H7 (cell line): ENCODE results near the gene DNAAF2. TPM values are rescaled to one million over a fixed set of nuclear protein-coding genes. Genes with fewer than 3 reads are reported as not detected.
"Not testable (repeated sequence)": the region's sequence is repeated elsewhere in the genome, so short reads cannot be mapped to it uniquely, and the experiment has no call there.

ENCODE experiments used
- DNase-seq: peaks from one replicate; pipeline ENCODE4 v3.0.0; 2012
- H3K27me3 ChIP-seq: 2 replicates; pipeline ENCODE4 v1.6.0; 2011; ENCODE audit warnings: mild to moderate bottlenecking, low read length; ENCODE audit not compliant: control insufficient read depth, insufficient read depth
- H3K36me3 ChIP-seq: replicated peaks from 2 replicates; pipeline ENCODE4 v1.5.1; 2011; ENCODE audit warnings: low read length; ENCODE audit not compliant: control insufficient read depth, insufficient read depth
- H3K4me3 ChIP-seq: 2 replicates; pipeline ENCODE4 v1.5.1; 2011; ENCODE audit warnings: low read depth, mild to moderate bottlenecking, control low read depth, low read length, moderate library complexity; ENCODE audit not compliant: insufficient read depth
- total RNA-seq: library from RNA; depleted of rRNA; stranded (reverse); fragments of >200 nt; shearing (Covaris generic); gene quantifications from 2 replicates; pipeline ENCODE4 v1.2.3, GENCODE V29; 2014

DNAAF2 gene
- total RNA-seq, 1 experiment from 2014 or later, result 28.2 TPM

DNA sequence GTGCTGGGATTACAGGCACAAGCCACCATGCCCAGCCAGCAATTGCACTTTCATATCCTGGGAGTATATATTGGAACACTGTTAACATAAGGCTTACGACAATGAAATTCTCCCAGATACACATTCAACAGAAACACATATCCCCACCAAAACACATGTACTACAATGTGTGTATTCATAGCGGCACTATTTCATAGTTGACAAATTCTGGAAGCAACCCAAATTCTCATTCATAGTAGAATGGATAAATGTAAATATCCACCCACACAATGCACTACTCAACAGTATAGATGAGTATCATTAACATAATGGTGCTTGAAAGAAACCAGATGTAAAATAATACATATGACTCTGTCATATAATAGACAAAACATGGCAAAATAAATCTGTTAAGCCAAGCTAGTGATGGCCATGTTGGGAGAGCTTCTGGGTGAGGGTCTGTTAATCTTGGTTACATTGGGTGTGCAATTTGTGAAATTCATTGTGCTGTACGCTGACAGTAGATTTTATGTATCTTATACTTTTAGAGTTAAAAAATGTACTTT, 2.6 kb upstream of the DNAAF2 start:
- DNase-seq, result no peak
- peaks cover 6% of the 10 kb centered on the region; the same call in 1 of the 2 replicates for H3K36me3 ChIP-seq

DNA sequence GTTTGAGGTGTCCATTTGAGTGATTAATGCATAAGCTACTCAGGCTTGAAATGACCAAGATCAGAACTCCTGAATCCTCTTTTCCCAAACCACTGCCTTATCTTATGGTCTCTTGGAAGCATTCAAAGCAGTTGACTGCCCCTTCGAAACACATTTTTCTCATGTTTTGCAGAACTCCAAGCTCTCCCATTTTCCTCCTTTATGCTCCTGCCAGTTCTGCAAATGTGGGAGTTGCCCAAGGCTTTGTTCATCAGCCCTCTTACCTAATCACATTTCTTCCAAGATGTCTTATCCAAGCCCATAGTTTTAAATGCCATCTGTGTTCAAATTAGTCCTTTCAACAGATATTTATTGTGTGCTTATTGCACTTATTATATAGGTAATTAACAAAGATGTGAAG, 1.8 kb upstream of the DNAAF2 start:
- H3K27me3 ChIP-seq, result no peaks in the 10 kb centered on the region
- no peak overlapping the region for H3K4me3 ChIP-seq
- H3K36me3 ChIP-seq, result peaks cover 6% of the 10 kb centered on the region; the same call in 1 of the 2 replicates
- no peak for DNase-seq

More for the DNA sequence above, 2.6 kb upstream of the DNAAF2 start:
- no peak overlapping the region for H3K4me3 ChIP-seq
- H3K27me3 ChIP-seq, result no peaks in the 10 kb centered on the region

DNA sequence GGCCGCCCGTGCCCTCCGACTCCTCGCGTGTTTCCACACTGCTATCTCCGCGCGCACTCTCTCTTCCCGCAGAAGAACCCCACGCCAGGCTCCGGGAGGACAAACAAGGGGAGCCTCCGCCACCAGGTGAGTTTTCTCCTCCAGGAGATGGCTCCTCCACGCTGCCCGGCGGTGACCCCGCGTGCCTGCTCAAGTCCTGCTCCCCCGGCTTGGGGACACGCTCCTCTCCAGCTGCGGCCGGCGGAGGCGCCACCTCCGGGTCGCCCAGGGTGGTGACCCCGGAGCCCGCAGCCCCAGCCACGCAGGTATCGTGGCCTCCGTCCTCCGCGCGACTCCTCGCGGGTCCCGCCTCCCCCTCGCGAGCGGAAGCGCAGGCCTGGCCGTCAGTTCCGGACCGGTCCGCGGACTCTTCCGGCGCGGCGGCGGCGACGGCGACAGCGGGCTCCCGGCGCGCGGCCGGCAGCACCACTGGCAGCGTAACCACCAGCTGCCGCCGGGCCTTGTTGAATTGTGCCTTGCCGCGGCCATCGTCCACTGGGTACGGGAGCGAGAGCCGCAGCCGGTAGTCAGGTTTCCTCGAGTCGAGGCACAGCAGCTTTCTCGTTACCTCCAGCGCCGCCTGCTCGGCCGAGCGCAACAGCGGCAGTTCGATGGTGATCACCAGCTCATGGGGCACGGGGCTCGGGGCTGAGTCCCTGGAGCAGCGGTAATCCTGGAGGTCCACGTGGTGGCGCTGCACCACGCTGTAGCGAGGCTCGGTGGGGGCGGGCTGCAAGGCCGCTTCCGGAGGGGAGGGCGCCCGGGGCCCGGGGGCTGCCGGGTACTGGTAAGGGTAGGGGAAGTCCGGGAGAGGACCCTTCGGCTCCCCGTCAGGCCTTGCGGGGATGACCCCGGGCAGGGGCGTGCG, 1.2 kb downstream of the DNAAF2 start:
- peak; percentile 98 for DNase-seq
- Histone ChIP-seq H3K27me3 (no peaks in the 10 kb centered on the region), H3K36me3 (peaks cover 6% of the 10 kb centered on the region; the same call in 1 of the 2 replicates), H3K4me3 (peak overlapping the region; percentile 99)

DNA sequence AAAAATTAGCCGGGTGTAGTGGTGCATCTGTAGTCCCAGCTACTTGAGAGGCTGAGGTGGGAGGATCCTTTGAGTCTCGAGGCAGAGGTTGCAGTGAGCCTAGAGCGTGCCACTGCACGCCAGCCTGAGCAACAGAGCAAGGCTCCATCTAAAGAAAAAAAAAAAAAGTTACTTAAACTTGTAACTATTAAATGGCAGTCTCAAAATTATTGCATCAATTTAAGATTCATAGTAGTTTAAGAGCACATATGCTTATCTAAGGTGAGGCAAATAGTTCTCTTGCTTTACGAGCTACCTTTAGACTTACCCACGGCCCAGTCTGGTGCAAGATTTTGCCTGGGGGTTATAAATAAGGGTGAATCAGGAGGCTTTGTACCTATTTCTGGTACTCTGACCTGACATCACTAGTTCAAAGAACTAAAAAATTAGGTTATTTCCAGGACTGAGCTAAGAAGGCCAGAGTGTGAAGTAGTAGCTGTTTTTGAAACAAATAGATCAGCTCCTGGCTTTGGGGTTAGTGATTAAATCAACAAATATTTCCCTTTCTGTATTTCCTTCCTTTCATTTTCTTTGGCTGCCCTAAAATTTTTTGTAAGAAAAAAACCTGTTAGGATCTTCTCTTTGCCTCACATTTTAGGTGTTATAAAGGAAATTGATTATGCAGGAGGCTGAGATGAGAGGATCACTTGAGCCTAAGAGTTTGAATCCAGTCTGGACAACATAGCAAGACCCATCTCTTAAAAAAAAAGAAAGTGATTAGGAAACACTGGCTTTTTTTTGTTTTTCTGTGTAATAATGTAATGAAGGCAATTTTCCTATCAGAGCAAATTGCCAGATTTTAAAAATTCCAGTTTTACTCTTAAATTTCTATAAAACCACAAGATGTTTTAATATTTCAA, 10.9 kb downstream of the DNAAF2 start:
- H3K27me3 ChIP-seq, result no peaks in the 10 kb centered on the region
- DNase-seq, result no peak
- no peak overlapping the region for H3K4me3 ChIP-seq
- peaks cover 9% of the 10 kb centered on the region for H3K36me3 ChIP-seq

DNA sequence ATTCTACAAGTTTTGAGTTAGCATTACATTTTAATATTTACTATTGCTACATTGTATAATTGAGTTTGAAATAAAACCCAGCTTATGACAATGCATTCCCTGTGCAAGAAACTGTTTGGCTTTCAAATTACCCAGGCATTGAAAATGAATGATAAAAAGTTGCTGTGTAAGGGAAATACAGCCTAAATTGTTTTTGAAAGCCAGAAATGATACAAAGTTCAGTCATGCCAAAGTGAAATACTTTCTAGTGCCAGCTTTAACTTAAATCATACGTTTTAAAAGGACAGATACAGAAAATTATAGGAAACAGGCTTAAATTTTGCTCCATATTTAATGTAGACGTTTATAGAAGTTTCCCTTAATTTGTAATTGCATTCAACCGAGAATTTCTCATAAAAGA, 11.7 kb downstream of the DNAAF2 start:
- no peak overlapping the region for H3K4me3 ChIP-seq
- no peaks in the 10 kb centered on the region for H3K27me3 ChIP-seq
- no peak for DNase-seq
- peaks cover 11% of the 10 kb centered on the region for H3K36me3 ChIP-seq

DNA sequence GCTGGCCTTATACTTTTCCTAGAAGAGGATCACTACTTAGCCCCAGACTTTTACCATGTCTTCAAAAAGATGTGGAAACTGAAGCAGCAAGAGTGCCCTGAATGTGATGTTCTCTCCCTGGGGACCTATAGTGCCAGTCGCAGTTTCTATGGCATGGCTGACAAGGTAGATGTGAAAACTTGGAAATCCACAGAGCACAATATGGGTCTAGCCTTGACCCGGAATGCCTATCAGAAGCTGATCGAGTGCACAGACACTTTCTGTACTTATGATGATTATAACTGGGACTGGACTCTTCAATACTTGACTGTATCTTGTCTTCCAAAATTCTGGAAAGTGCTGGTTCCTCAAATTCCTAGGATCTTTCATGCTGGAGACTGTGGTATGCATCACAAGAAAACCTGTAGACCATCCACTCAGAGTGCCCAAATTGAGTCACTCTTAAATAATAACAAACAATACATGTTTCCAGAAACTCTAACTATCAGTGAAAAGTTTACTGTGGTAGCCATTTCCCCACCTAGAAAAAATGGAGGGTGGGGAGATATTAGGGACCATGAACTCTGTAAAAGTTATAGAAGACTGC, 12.9 kb downstream of the DNAAF2 start:
- Histone ChIP-seq H3K4me3 (peak overlapping the region; percentile 91; the same call in 1 of the 2 replicates), H3K36me3 (peaks cover 11% of the 10 kb centered on the region), H3K27me3 (no peaks in the 10 kb centered on the region)
- DNase-seq, result peak; percentile 29

DNA sequence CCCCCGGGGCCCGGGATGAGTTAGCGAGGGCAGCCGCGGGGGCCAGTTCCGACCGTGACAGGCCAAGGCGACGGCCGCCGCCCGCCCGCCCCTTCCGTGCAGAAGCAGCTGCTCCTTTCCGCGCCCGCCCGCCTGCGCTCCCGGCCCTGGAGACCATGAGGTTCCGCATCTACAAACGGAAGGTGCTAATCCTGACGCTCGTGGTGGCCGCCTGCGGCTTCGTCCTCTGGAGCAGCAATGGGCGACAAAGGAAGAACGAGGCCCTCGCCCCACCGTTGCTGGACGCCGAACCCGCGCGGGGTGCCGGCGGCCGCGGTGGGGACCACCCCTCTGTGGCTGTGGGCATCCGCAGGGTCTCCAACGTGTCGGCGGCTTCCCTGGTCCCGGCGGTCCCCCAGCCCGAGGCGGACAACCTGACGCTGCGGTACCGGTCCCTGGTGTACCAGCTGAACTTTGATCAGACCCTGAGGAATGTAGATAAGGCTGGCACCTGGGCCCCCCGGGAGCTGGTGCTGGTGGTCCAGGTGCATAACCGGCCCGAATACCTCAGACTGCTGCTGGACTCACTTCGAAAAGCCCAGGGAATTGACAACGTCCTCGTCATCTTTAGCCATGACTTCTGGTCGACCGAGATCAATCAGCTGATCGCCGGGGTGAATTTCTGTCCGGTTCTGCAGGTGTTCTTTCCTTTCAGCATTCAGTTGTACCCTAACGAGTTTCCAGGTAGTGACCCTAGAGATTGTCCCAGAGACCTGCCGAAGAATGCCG, 13.7 kb downstream of the DNAAF2 start:
- Histone ChIP-seq H3K36me3 (peaks cover 9% of the 10 kb centered on the region), H3K27me3 (no peaks in the 10 kb centered on the region), H3K4me3 (peak overlapping the region; percentile 91)
- DNase-seq, result peak; percentile 75

DNA sequence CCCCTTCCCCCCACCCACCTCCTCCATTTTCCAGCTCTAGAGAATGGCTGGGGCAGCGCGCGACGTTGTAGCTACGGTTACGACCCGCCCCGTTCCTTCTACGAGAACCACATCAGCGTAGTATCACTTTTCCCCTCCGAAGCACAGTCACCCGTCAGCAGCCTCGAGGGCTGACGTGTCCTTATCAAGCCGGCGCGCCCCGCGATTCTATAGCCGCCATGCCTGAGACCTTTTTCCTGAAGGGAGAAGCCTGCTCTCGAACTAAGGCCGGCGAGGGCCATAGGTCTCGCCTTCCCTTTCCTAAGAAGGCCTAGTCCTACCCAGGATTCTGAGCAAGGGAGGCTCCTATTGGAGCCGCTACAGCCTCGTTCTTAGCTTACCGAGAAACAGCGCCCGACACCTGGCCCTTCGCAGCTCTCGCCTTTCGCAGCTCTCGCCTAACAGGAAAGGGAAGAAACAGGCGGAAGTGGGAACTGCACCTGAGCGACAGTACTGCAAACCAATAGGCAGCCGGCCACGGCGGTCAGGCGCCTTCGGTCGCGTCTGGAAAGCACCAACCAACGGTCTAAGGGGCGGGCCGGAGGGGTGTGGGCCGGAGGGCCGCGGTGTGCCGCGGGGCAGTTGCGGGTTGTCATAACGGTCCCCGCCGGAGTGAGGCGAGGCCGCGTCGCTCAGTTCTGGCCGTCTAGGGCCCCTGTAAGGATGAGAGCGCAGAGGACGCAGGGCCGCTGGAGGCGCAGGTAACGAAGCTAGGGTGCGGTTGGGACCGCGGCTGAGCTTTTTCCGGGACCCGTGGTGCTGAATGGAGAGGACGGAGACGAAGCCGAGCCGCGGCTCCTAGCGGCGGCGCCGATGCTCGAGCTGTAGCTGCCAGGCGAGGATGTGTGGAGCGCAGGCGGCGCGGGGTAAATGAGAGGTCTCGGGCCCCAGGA, 14.6 kb downstream of the DNAAF2 start, which contains the start of the genes MGAT2 and RPL36AL:
TSS of gene MGAT2 (plus strand) at position 618 of the 932 bp plus-strand sequence. CDS start 470 bp downstream, outside the sequence.
TSS of gene RPL36AL (minus strand) at position 445 of the 932 bp plus-strand sequence. CDS start 1,522 bp downstream, outside the sequence.
- peaks cover 5% of the 10 kb centered on the region for H3K36me3 ChIP-seq
- no peaks in the 10 kb centered on the region for H3K27me3 ChIP-seq
- peak; percentile 99 for DNase-seq
- H3K4me3 ChIP-seq, result peak within 1 kb of the TSS; percentile 91

DNA sequence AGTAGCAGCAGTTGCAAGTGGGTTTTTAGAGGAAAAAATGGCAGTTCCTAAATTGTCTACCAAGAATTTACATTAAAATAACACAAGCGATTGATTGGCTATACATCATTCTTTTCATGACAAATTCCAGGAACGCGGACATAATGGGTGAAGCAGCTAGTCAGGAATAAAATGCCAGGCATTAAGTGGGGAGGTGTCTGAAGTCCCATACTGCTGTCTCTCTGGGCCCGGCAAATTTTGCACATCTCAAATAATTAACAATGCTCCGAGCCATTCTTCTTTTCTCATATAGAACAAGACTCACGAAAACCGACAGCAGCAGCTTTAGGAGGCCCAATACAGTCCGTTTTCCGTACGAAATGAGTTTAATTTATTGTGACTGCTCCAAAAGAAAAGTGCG, 15.3 kb downstream of the DNAAF2 start:
- peak overlapping the region; percentile 91 for H3K4me3 ChIP-seq
- no peak for DNase-seq
- H3K27me3 ChIP-seq, result no peaks in the 10 kb centered on the region
- peaks cover 3% of the 10 kb centered on the region for H3K36me3 ChIP-seq

DNA sequence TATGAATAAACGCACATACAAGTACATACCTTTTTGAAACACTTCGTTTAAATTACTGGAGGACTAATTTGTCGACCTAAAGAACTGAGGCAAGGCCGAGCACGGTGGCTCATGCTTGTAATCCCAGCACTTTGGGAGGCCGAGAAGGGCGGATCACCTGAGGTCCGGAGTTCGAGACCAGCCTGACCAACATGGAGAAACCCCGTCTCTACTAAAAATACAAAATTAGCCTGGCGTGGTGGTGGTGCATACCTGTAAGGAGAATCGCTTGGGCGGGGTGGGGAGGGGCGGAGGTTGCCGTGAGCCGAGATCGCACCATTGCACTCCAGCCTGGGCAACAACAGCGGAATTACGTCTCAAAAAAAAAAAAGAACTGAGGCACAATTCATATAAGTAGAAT, 15.8 kb downstream of the DNAAF2 start:
- H3K4me3 ChIP-seq, result peak overlapping the region; percentile 91
- DNase-seq, H3K27me3 ChIP-seq, H3K36me3 ChIP-seq: not testable (repeated sequence)

DNA sequence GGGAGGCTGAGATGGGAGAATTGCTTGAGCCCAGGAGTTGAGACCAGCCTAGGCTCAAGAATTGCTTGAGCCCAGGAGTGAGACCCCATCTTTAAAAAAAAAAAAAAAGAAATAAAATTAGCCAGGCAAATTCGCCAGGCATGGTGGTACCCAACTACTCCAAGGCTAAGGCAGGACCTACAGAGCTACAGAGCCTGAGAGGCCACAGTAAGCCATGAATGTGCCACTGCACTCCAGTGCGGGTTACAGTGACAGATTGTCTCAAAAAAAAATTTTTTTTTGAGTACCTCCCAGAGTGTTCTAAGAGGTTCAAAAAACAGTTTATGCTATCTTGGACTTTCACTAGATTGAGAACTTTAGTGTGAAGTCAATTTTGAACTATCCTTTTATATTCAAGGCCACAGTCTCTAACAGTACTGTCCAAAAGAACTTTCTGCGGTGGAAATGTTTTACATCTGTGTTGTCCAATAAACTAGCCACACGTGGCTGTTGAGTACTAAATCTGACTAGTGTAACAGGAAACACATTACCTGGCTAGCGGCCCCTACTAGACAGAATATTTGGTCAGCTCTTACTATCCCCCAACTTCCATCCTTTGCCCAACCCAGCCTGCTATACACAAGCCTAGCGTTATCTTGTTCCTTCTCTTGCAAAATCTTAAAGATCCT, 17.1 kb downstream of the DNAAF2 start:
- Histone ChIP-seq H3K4me3 (no peak overlapping the region), H3K36me3 (peaks cover 3% of the 10 kb centered on the region), H3K27me3 (no peaks in the 10 kb centered on the region)
- DNase-seq, result no peak

DNA sequence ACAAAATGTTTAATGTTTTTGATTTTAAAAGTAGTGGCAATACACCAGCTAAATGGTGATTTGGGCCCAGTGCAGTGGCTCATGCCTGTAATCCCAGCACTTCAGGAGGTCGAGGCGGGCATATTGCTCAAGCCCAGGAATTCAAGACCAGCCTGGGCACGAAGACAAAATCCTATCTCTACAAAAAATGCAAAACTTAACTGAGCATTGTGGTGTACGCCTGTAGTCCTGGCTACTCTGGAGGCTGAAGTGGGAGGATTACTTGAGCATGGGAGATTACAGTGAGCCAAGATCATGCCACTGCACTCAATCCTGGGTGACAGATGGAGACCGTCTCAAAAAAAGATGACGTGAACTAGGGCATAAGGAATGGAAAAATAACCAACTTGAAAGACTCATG, 19.3 kb downstream of the DNAAF2 start:
- DNase-seq, result no peak
- Histone ChIP-seq H3K27me3 (no peaks in the 10 kb centered on the region), H3K4me3 (no peak overlapping the region), H3K36me3 (peaks cover 3% of the 10 kb centered on the region)
